CD4-positive, alpha-beta T cell treated with Interleukin-4 for 4 hours (primary cell): Measurements from ENCODE around the gene CLIC4.
"Not testable (repeated sequence)": the region's sequence is repeated elsewhere in the genome, so short reads cannot be mapped to it uniquely, and the experiment has no call there.

Experiments
- DNase-seq: peaks from one replicate; pipeline ENCODE4 v3.0.0-alpha.2; 2020

CLIC4 gene

GRCh38 chr1:24823486-24823885, 78.2 kb downstream of the CLIC4 start:
- not testable (repeated sequence) for DNase-seq

GRCh38 chr1:24825174-24825573, 79.9 kb downstream of the CLIC4 start:
- DNase-seq = no peak

GRCh38 chr1:24826510-24826909, 81.3 kb downstream of the CLIC4 start:
- no peak for DNase-seq

GRCh38 chr1:24827379-24828135, 82.3 kb downstream of the CLIC4 start:
- DNase-seq = no peak

- no peak for DNase-seq
These were observed 83.1 kb downstream of the CLIC4 start for GRCh38 chr1:24828183-24828886.

GRCh38 chr1:24828887-24829192, 83.6 kb downstream of the CLIC4 start:
- no peak for DNase-seq

- peak; percentile 66 for DNase-seq
These were observed 85.5 kb downstream of the CLIC4 start for GRCh38 chr1:24830680-24831272.

- no peak for DNase-seq
These were observed 96.3 kb downstream of the CLIC4 start for GRCh38 chr1:24841593-24841992.

GRCh38 chr1:24846671-24847070, 101.4 kb downstream of the CLIC4 start:
- no peak for DNase-seq

GRCh38 chr1:24847995-24848881, 103.0 kb downstream of the CLIC4 start:
- peak; percentile 92 for DNase-seq

- peak; percentile 28 for DNase-seq
These were observed 104.5 kb downstream of the CLIC4 start for GRCh38 chr1:24849672-24850295.

GRCh38 chr1:24850328-24850920, 105.2 kb downstream of the CLIC4 start:
- DNase-seq = no peak

GRCh38 chr1:24853649-24854048, 108.4 kb downstream of the CLIC4 start:
- no peak for DNase-seq

GRCh38 chr1:24855474-24855873, 110.2 kb downstream of the CLIC4 start:
- DNase-seq = no peak

GRCh38 chr1:24856787-24857506, 111.7 kb downstream of the CLIC4 start:
- DNase-seq = peak; percentile 24

GRCh38 chr1:24857507-24858133, 112.4 kb downstream of the CLIC4 start:
- DNase-seq = peak; percentile 13

GRCh38 chr1:24858277-24858676, 113.0 kb downstream of the CLIC4 start:
- no peak for DNase-seq

- no peak for DNase-seq
These were observed 114.1 kb downstream of the CLIC4 start for GRCh38 chr1:24859063-24860010.

- DNase-seq = no peak
These were observed 115.6 kb downstream of the CLIC4 start for GRCh38 chr1:24860841-24861240.
